Upper lobe of left lung (tissue), 4 donors: ENCODE measurements around the gene HS6ST2.

ENCODE experiments used
- CTCF ChIP-seq, 6 experiments: fragments of 450-650 bp in 4 of 6; fragments of 200-600 bp in 2 of 6; sonication (generic) in 2 of 6; IDR thresholded peaks; one replicate each; pipeline ENCODE4 v1.5.1; 2016 to 2019; ENCODE audit warnings: antibody characterized with exemption in 6 of 6
- EP300 ChIP-seq, 4 donors: sonication (generic); formaldehyde crosslinking; IDR thresholded peaks; one replicate each; pipeline ENCODE4 v1.5.1; 2017; ENCODE audit warnings: antibody characterized with exemption in 4 of 4, control low read depth in 2 of 4
- POLR2A ChIP-seq, 4 donors: fragments of 450-650 bp; IDR thresholded peaks; one replicate each; pipeline ENCODE4 v1.5.1; 2016 to 2017; ENCODE audit warnings: antibody characterized with exemption in 4 of 4, mild to moderate bottlenecking in 2 of 4
- POLR2AphosphoS5 ChIP-seq, 2 donors: sonication (generic); formaldehyde crosslinking; IDR thresholded peaks; one replicate each; pipeline ENCODE4 v1.5.1; 2017; ENCODE audit warnings: antibody characterized with exemption in 2 of 2

- TF ChIP-seq CTCF (IDR thresholded peaks at IDR 0.05) (no peak), POLR2A (IDR thresholded peaks at IDR 0.05) (no peak), POLR2AphosphoS5 (IDR thresholded peaks at IDR 0.05) (no peak), EP300 (IDR thresholded peaks at IDR 0.05) (no peak)
Measured at GRCh38 chrX:132613801-132614200, 344.6 kb downstream of the HS6ST2 start.
